Suprapubic skin (tissue), 4 donors: Measurements from ENCODE around the gene USP34.

Source experiments
- CTCF ChIP-seq, 2 donors: fragments of 200-600 bp in 1 of 2; fragments of 450-650 bp in 1 of 2; sonication (generic) in 1 of 2; IDR thresholded peaks; one replicate each; pipeline ENCODE4 v1.5.1; 2016 to 2019; ENCODE audit warnings: antibody characterized with exemption in 2 of 2, mild to moderate bottlenecking in 1 of 2, moderate library complexity in 1 of 2
- POLR2A ChIP-seq, 2 donors: fragments of 450-650 bp; IDR thresholded peaks; one replicate each; pipeline ENCODE4 v1.6.1; 2017; ENCODE audit warnings: antibody characterized with exemption in 2 of 2, mild to moderate bottlenecking in 2 of 2, moderate library complexity in 2 of 2
- POLR2AphosphoS5 ChIP-seq, 3 donors: sonication (generic); formaldehyde crosslinking; IDR thresholded peaks; one replicate each; pipeline ENCODE4 v1.6.1; 2017; ENCODE audit warnings: antibody characterized with exemption in 3 of 3

DNA sequence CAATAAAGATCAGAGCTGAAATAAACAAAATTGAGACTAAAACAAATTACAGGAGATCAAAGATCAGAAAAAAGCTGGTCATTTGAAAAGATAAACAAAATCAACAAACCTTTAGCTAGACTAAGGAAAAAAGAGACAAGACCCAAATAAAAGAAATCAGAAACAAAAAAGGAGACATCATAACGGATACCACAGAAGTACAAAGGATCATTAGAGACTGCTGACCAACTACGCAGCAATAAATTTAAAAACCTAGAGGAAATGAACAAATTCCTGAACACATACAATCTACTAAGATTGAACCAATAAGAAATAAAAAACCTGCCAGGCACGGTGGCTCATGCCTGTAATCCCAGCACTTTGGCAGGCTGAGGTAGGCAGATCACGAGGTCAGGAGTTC, 33.7 kb downstream of the USP34 start:
- no peak for TF ChIP-seq CTCF (IDR thresholded peaks at IDR 0.05)
- no peak for TF ChIP-seq POLR2A (IDR thresholded peaks at IDR 0.05)
- TF ChIP-seq POLR2AphosphoS5 (IDR thresholded peaks at IDR 0.05) = no peak
